Adrenal gland (tissue), 5 donors: ENCODE measurements around the gene ZNF277.

ENCODE experiments used
- POLR2A ChIP-seq, 2 donors: fragments of 450-650 bp; IDR thresholded peaks; one replicate each; pipeline ENCODE4 v1.6.1; 2017; ENCODE audit warnings: antibody characterized with exemption in 2 of 2, mild to moderate bottlenecking in 2 of 2, moderate library complexity in 1 of 2
- TF ChIP-seq, protein P1 (sequence below), 6 experiments: fragments of 450-650 bp in 4 of 6; fragments of 200-600 bp in 2 of 6; sonication (generic) in 1 of 6; IDR thresholded peaks; 1 replicate in 5 of 6; 2 replicates in 1 of 6; pipeline versions ENCODE4 v1.5.1 to v1.8.0; 2016 to 2021; ENCODE audit warnings: antibody characterized with exemption in 6 of 6, mild to moderate bottlenecking in 2 of 6, moderate library complexity in 1 of 6
- donor health status: DM: no; HTN: no; CAD: no.

DNA sequence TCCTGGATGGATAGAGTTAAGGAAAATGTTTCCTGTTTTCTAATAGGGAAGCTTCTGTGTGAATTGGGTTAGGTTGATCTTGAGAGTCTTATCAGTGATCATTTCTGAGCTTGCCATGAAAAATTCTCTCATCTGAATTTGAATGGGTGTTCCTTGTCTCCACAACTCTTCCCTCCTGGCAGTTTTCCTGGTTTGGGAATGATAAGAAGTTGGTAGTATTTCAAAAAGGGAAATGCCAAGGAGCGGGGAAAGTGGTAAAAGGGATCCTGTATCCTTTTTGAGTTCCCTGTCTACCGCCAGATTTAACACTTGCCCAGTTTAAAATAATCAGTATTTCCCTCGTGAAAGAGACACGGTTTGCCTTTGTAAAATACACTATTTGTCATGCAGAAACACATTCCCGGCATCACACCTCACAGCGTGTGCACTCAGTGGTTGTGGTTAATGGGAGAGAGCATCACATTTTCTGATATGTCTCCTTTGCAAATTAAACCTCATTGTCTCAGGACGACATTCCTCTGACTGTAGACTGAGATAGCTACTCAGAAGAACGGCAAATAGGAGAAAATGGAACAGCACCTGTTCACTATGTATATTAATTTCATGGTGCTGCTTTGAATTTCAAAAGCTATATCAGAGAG, 130.6 kb downstream of the ZNF277 start:
- TF ChIP-seq, protein P1, sequence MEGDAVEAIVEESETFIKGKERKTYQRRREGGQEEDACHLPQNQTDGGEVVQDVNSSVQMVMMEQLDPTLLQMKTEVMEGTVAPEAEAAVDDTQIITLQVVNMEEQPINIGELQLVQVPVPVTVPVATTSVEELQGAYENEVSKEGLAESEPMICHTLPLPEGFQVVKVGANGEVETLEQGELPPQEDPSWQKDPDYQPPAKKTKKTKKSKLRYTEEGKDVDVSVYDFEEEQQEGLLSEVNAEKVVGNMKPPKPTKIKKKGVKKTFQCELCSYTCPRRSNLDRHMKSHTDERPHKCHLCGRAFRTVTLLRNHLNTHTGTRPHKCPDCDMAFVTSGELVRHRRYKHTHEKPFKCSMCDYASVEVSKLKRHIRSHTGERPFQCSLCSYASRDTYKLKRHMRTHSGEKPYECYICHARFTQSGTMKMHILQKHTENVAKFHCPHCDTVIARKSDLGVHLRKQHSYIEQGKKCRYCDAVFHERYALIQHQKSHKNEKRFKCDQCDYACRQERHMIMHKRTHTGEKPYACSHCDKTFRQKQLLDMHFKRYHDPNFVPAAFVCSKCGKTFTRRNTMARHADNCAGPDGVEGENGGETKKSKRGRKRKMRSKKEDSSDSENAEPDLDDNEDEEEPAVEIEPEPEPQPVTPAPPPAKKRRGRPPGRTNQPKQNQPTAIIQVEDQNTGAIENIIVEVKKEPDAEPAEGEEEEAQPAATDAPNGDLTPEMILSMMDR (IDR thresholded peaks at IDR 0.05): no peak
- no peak for TF ChIP-seq POLR2A (IDR thresholded peaks at IDR 0.05)
